HG02852 (cell line): ENCODE data around the gene DOCK4.

Experiments
- ATAC-seq: cut with Tn5 transposase; IDR thresholded peaks from one replicate; pipeline ENCODE4 v1.9.1; 2021; ENCODE audit warnings: mild to moderate bottlenecking, moderate library complexity; ENCODE audit not compliant: unreplicated experiment

The DOCK4 gene

GRCh38 chr7:112215787-112216186 lies 9.6 kb upstream of the DOCK4 start:
- no peak for ATAC-seq

- ATAC-seq: no peak
Measured at GRCh38 chr7:112214883-112215282, 8.7 kb upstream of the DOCK4 start.

GRCh38 chr7:112214268-112214667 lies 8.1 kb upstream of the DOCK4 start:
- no peak for ATAC-seq

- no peak for ATAC-seq
Measured at GRCh38 chr7:112213735-112214134, 7.5 kb upstream of the DOCK4 start.

GRCh38 chr7:112212571-112212970 lies 6.4 kb upstream of the DOCK4 start:
- no peak for ATAC-seq

GRCh38 chr7:112211348-112211907 lies 5.2 kb upstream of the DOCK4 start:
- no peak for ATAC-seq

- ATAC-seq: no peak
Measured at GRCh38 chr7:112207765-112208164, 1.6 kb upstream of the DOCK4 start.

- ATAC-seq: no peak
Measured at GRCh38 chr7:112206991-112207592, 893 bp upstream of the DOCK4 start.

GRCh38 chr7:112205343-112206237 lies 609 bp downstream of the DOCK4 start:
- ATAC-seq: peak; percentile 9

- ATAC-seq: no peak
Measured at GRCh38 chr7:112204499-112205342, 1.5 kb downstream of the DOCK4 start.

GRCh38 chr7:112203365-112203739 lies 2.8 kb downstream of the DOCK4 start:
- ATAC-seq: no peak

- no peak for ATAC-seq
Measured at GRCh38 chr7:112202816-112203215, 3.4 kb downstream of the DOCK4 start.

- no peak for ATAC-seq
Measured at GRCh38 chr7:112201839-112202238, 4.4 kb downstream of the DOCK4 start.

GRCh38 chr7:112201411-112201810 lies 4.8 kb downstream of the DOCK4 start:
- no peak for ATAC-seq

- no peak for ATAC-seq
Measured at GRCh38 chr7:112199672-112200071, 6.5 kb downstream of the DOCK4 start.

GRCh38 chr7:112199035-112199655 lies 7.1 kb downstream of the DOCK4 start:
- no peak for ATAC-seq

- ATAC-seq: no peak
Measured at GRCh38 chr7:112197322-112197721, 8.9 kb downstream of the DOCK4 start.

- no peak for ATAC-seq
Measured at GRCh38 chr7:112195717-112196116, 10.5 kb downstream of the DOCK4 start.

- no peak for ATAC-seq
Measured at GRCh38 chr7:112193915-112194502, 12.2 kb downstream of the DOCK4 start.
